ENCODE results near the gene ADORA2A. TPM values are rescaled to one million over a fixed set of nuclear protein-coding genes. Genes with fewer than 3 reads are reported as not detected.
A peak's percentile ranks its signal among the peaks of the same experiment; 100 is the strongest.

ADORA2A gene
- total RNA-seq, 1 experiment from 2014 or later, result 3.5 TPM

- no peak for TF ChIP-seq CTCF (conservative IDR thresholded peaks at IDR 0.05)
- no peak overlapping the region for H3K27ac ChIP-seq (ENCODE audit: insufficient read length, low read depth, low read length)
- H3K27me3 ChIP-seq (ENCODE audit: insufficient read depth, low read length), result no peaks in the 10 kb centered on the region
- no peaks in the 10 kb centered on the region for H4K20me1 ChIP-seq (ENCODE audit: control insufficient read depth, insufficient read depth, insufficient read length)
- H3K4me1 ChIP-seq (ENCODE audit: insufficient read depth, low read length), result no peaks in the 10 kb centered on the region; the same call in 1 of the 2 replicates
- no peaks in the 10 kb centered on the region for H3K79me1 ChIP-seq (ENCODE audit: insufficient read depth, low read depth, low read length, poor library complexity, severe bottlenecking)
- H3K9me3 ChIP-seq (ENCODE audit: control insufficient read depth, low read depth, low read length), result no peaks in the 10 kb centered on the region
- Mint-ChIP-seq H3K9me3 (no peaks in the 10 kb centered on the region), H3K4me3 (no peak overlapping the region), H3K36me3 (ENCODE audit: insufficient read depth in 1 of 3, low read depth in 3 of 3) (peaks cover 4 to 32% (median 29%) of the 10 kb centered on the region in 3 experiments; a peak in 6 of 7 replicates), H3K27ac (peak overlapping the region in 1 of 3 experiments; percentile 18; a peak in 1 of 7 replicates), H3K4me1 (peaks cover 14 to 15% of the 10 kb centered on the region in 2 experiments), H3K27me3 (ENCODE audit: low read depth) (no peaks in the 10 kb centered on the region)
- H3K14ac ChIP-seq (ENCODE audit: insufficient read depth, low read length), result no peak overlapping the region
- no peaks in the 10 kb centered on the region for H3K23me2 ChIP-seq (ENCODE audit: insufficient read length, low read depth, low read length, poor library complexity, severe bottlenecking)
- DNase-seq, result no peak
- H3K9ac ChIP-seq (ENCODE audit: extremely low read depth, insufficient read length, low read length), result no peak overlapping the region
- no peak overlapping the region for H3K4me2 ChIP-seq (ENCODE audit: insufficient read depth, insufficient read length, low read length)
- no CpG with 5 or more reads among the region's 26 CpGs for WGBS (ENCODE audit: extremely low coverage, insufficient read length, low lambda C conversion rate)
- H3K23ac ChIP-seq (ENCODE audit: insufficient read length, low read depth, low read length), result no peak overlapping the region
- no peak overlapping the region for H2BK15ac ChIP-seq (ENCODE audit: low read depth, low read length)
- H3K4ac ChIP-seq (ENCODE audit: low read depth, low read length), result no peak overlapping the region
- H3T11ph ChIP-seq (ENCODE audit: low read length), result no peak overlapping the region
- H4K5ac ChIP-seq (ENCODE audit: insufficient read length, low read depth, low read length), result no peak overlapping the region
- H2AK5ac ChIP-seq (ENCODE audit: insufficient read length, low read length), result no peak overlapping the region
- no peak overlapping the region for H4K91ac ChIP-seq (ENCODE audit: insufficient read length, low read depth, low read length)
- H2BK120ac ChIP-seq (ENCODE audit: low read depth, low read length, poor library complexity, severe bottlenecking), result no peak overlapping the region
- H4K8ac ChIP-seq (replicated peaks; ENCODE audit: insufficient read length, low read depth, low read length), result no peak overlapping the region
- no peak overlapping the region for H2AFZ ChIP-seq (ENCODE audit: low read length)
- H3K79me2 ChIP-seq (ENCODE audit: insufficient read depth, low read length), result no peaks in the 10 kb centered on the region
- no peak overlapping the region for H2BK5ac ChIP-seq (ENCODE audit: insufficient read length, low read length)
- no peak overlapping the region for H2BK20ac ChIP-seq (ENCODE audit: low read depth, low read length, poor library complexity, severe bottlenecking)
- no peak overlapping the region for H3K56ac ChIP-seq (ENCODE audit: insufficient read length, low read depth, low read length)
- no peak overlapping the region for H2BK12ac ChIP-seq (ENCODE audit: insufficient read length, low read depth, low read length)
- H3K18ac ChIP-seq (ENCODE audit: insufficient read length, low read depth, low read length), result no peak overlapping the region
Observed at GRCh38 chr22:24414984-24415945, 12.1 kb upstream of the ADORA2A start.

All from H9 (cell line).